HEK293 (cell line): ENCODE data around the gene MARCHF3.

Experiments
- CTCF ChIA-PET: fragments of 350-600 bp; formaldehyde crosslinking; extraction: SDS; loops from one replicate; lab custom pipeline; 2021; ENCODE audit warnings: antibody characterized with exemption; lab: Yijun Ruan, JAX
- POLR2A ChIA-PET: fragments of 300-600 bp; formaldehyde crosslinking; extraction: SDS; loops from one replicate; lab custom pipeline; 2020; ENCODE audit warnings: antibody characterized with exemption, inconsistent platforms; lab: Yijun Ruan, JAX
- H3K27ac ChIP-seq: fragments of 200-500 bp; sonication (Bioruptor generic); 2 replicates; pipeline ENCODE4 v1.5.1; 2014; ENCODE audit warnings: low read depth, low read length, control low read depth, inconsistent platforms; ENCODE audit errors: extremely low read depth
- H3K36me3 ChIP-seq, 2 experiments: fragments of 200-500 bp in 1 of 2; sonication (Bioruptor generic) in 1 of 2; 1 replicate in 1 of 2; 2 replicates in 1 of 2; pipeline ENCODE4 v1.5.1; 2014 to 2017; ENCODE audit warnings: inconsistent platforms in 2 of 2, low read length in 2 of 2; ENCODE audit not compliant: control insufficient read depth in 2 of 2, insufficient read depth in 1 of 2
- H3K4me1 ChIP-seq: fragments of 200-500 bp; sonication (Bioruptor generic); 2 replicates; pipeline ENCODE4 v1.5.1; 2014; ENCODE audit warnings: mild to moderate bottlenecking, low read length, inconsistent platforms; ENCODE audit not compliant: control insufficient read depth, insufficient read depth
- H3K4me3 ChIP-seq: 2 replicates; pipeline ENCODE4 v1.5.1; 2011; ENCODE audit warnings: low read depth, mild to moderate bottlenecking, control low read depth, low read length, moderate library complexity
- H3K9me3 ChIP-seq: fragments of 200-500 bp; sonication (Bioruptor generic); 2 replicates; pipeline ENCODE4 v1.5.1; 2014; ENCODE audit warnings: low read depth, low read length, inconsistent platforms; ENCODE audit not compliant: control insufficient read depth, insufficient read depth
- ZNF114 ChIP-seq: fragments of 450-650 bp; formaldehyde crosslinking; IDR thresholded peaks from 2 replicates; pipeline ENCODE4 v1.5.0; 2017; ENCODE audit warnings: missing biosample characterization, missing genetic modification characterization
- ZNF202 ChIP-seq: fragments of 450-650 bp; formaldehyde crosslinking; IDR thresholded peaks from 2 replicates; pipeline ENCODE4 v1.5.1; 2016; ENCODE audit warnings: missing biosample characterization, missing genetic modification characterization, borderline replicate concordance
- ZNF544 ChIP-seq: fragments of 450-650 bp; formaldehyde crosslinking; IDR thresholded peaks from 2 replicates; pipeline ENCODE4 v1.5.0; 2017; ENCODE audit warnings: missing biosample characterization, missing genetic modification characterization
- ZNF701 ChIP-seq: fragments of 450-650 bp; formaldehyde crosslinking; IDR thresholded peaks from 2 replicates; pipeline ENCODE4 v1.5.1; 2016; ENCODE audit warnings: missing biosample characterization, missing genetic modification characterization
- TF ChIP-seq, protein P1 (sequence below): fragments of 450-650 bp; formaldehyde crosslinking; IDR thresholded peaks from 2 replicates; pipeline ENCODE4 v1.5.1; 2016; ENCODE audit warnings: missing biosample characterization, missing genetic modification characterization
- TF ChIP-seq, protein P2 (sequence below): fragments of 450-650 bp; formaldehyde crosslinking; IDR thresholded peaks from 2 replicates; pipeline ENCODE4 v1.5.1; 2016; ENCODE audit warnings: missing biosample characterization, missing genetic modification characterization
- TF ChIP-seq, protein P3 (sequence below): fragments of 450-650 bp; formaldehyde crosslinking; IDR thresholded peaks from 2 replicates; pipeline ENCODE4 v1.5.1; 2016; ENCODE audit warnings: missing biosample characterization, missing genetic modification characterization, borderline replicate concordance
- TF ChIP-seq, protein P4 (sequence below): fragments of 450-650 bp; formaldehyde crosslinking; IDR thresholded peaks from 2 replicates; pipeline ENCODE4 v1.5.1; 2017; ENCODE audit warnings: missing biosample characterization, missing genetic modification characterization

The MARCHF3 gene

DNA sequence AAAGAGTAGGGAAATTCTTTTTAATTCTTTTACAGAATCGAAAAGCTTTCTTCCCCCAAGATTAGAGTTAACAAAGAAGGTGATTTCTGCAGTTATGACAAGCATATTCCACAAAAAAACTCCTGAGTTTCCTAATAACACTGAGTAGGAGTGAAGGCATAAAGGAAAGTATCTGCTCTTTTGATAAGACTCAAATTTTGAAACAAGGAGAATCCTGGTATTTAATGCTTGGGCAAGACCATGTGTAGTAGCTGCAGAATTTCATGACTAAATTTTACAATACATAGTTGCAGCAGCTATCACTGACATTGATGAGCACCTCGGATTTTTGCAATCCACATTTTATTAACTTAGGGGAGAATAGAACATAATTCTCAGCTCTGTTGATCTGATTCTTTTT lies 92.6 kb downstream of the MARCHF3 start (continued):
- TF ChIP-seq, protein P1, sequence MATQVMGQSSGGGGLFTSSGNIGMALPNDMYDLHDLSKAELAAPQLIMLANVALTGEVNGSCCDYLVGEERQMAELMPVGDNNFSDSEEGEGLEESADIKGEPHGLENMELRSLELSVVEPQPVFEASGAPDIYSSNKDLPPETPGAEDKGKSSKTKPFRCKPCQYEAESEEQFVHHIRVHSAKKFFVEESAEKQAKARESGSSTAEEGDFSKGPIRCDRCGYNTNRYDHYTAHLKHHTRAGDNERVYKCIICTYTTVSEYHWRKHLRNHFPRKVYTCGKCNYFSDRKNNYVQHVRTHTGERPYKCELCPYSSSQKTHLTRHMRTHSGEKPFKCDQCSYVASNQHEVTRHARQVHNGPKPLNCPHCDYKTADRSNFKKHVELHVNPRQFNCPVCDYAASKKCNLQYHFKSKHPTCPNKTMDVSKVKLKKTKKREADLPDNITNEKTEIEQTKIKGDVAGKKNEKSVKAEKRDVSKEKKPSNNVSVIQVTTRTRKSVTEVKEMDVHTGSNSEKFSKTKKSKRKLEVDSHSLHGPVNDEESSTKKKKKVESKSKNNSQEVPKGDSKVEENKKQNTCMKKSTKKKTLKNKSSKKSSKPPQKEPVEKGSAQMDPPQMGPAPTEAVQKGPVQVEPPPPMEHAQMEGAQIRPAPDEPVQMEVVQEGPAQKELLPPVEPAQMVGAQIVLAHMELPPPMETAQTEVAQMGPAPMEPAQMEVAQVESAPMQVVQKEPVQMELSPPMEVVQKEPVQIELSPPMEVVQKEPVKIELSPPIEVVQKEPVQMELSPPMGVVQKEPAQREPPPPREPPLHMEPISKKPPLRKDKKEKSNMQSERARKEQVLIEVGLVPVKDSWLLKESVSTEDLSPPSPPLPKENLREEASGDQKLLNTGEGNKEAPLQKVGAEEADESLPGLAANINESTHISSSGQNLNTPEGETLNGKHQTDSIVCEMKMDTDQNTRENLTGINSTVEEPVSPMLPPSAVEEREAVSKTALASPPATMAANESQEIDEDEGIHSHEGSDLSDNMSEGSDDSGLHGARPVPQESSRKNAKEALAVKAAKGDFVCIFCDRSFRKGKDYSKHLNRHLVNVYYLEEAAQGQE (tag by site-specific recombination), result no peak
- TF ChIP-seq ZNF114 (tag by site-specific recombination) (no peak), ZNF202 (tag by site-specific recombination) (no peak), ZNF544 (no peak), ZNF701 (no peak)
- TF ChIP-seq, protein P2, sequence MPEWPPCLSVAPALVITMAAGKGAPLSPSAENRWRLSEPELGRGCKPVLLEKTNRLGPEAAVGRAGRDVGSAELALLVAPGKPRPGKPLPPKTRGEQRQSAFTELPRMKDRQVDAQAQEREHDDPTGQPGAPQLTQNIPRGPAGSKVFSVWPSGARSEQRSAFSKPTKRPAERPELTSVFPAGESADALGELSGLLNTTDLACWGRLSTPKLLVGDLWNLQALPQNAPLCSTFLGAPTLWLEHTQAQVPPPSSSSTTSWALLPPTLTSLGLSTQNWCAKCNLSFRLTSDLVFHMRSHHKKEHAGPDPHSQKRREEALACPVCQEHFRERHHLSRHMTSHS (tag by site-specific recombination), result no peak

DNA sequence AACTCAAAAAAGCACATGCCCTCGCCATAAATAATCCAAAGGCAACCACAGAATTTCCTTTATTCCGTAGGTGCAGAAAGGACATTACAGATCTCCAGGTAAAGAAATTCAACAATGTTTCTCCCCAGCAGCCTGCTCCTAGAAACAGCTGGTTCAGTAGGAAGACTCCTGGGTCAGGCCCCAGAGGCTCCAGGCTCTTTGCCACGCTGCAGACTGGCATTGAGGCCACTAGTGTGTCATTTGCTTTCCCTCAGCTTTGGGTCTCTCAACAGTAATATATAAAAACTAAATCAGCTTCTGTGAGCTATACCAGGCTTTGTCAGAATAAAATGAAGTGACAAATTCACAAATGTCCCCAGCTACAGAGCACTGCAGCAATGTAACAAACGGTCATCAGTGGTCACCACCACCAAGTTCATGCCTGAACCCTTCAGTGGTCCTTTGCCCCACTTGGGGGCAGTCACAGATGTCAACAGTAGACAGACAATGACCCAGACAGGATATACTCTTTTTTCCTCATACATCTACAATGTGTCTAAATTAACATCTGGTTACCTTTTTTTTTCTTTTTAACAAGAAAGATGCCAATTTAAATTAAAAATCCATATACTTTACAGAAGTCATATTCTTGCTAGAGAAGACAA lies 93.5 kb downstream of the MARCHF3 start:
- ChIA-PET CTCF (no interaction called here), POLR2A (no interaction called here)

More for the DNA sequence above, 93.5 kb downstream of the MARCHF3 start:
- no peaks in the 10 kb centered on the region for H3K9me3 ChIP-seq
- TF ChIP-seq, protein P3, sequence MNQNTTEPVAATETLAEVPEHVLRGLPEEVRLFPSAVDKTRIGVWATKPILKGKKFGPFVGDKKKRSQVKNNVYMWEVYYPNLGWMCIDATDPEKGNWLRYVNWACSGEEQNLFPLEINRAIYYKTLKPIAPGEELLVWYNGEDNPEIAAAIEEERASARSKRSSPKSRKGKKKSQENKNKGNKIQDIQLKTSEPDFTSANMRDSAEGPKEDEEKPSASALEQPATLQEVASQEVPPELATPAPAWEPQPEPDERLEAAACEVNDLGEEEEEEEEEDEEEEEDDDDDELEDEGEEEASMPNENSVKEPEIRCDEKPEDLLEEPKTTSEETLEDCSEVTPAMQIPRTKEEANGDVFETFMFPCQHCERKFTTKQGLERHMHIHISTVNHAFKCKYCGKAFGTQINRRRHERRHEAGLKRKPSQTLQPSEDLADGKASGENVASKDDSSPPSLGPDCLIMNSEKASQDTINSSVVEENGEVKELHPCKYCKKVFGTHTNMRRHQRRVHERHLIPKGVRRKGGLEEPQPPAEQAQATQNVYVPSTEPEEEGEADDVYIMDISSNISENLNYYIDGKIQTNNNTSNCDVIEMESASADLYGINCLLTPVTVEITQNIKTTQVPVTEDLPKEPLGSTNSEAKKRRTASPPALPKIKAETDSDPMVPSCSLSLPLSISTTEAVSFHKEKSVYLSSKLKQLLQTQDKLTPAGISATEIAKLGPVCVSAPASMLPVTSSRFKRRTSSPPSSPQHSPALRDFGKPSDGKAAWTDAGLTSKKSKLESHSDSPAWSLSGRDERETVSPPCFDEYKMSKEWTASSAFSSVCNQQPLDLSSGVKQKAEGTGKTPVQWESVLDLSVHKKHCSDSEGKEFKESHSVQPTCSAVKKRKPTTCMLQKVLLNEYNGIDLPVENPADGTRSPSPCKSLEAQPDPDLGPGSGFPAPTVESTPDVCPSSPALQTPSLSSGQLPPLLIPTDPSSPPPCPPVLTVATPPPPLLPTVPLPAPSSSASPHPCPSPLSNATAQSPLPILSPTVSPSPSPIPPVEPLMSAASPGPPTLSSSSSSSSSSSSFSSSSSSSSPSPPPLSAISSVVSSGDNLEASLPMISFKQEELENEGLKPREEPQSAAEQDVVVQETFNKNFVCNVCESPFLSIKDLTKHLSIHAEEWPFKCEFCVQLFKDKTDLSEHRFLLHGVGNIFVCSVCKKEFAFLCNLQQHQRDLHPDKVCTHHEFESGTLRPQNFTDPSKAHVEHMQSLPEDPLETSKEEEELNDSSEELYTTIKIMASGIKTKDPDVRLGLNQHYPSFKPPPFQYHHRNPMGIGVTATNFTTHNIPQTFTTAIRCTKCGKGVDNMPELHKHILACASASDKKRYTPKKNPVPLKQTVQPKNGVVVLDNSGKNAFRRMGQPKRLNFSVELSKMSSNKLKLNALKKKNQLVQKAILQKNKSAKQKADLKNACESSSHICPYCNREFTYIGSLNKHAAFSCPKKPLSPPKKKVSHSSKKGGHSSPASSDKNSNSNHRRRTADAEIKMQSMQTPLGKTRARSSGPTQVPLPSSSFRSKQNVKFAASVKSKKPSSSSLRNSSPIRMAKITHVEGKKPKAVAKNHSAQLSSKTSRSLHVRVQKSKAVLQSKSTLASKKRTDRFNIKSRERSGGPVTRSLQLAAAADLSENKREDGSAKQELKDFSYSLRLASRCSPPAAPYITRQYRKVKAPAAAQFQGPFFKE, result no peak
- TF ChIP-seq, protein P4, sequence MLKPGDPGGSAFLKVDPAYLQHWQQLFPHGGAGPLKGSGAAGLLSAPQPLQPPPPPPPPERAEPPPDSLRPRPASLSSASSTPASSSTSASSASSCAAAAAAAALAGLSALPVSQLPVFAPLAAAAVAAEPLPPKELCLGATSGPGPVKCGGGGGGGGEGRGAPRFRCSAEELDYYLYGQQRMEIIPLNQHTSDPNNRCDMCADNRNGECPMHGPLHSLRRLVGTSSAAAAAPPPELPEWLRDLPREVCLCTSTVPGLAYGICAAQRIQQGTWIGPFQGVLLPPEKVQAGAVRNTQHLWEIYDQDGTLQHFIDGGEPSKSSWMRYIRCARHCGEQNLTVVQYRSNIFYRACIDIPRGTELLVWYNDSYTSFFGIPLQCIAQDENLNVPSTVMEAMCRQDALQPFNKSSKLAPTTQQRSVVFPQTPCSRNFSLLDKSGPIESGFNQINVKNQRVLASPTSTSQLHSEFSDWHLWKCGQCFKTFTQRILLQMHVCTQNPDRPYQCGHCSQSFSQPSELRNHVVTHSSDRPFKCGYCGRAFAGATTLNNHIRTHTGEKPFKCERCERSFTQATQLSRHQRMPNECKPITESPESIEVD (tag by site-specific recombination), result peak; percentile 83; the same call in 1 of the 2 replicates
- H3K36me3 ChIP-seq, result no peaks in the 10 kb centered on the region
- no peak overlapping the region for H3K27ac ChIP-seq
- no peak overlapping the region for H3K4me3 ChIP-seq
- H3K4me1 ChIP-seq, result peaks cover 4% of the 10 kb centered on the region; the same call in 1 of the 2 replicates
